ENCODE results near the gene PIP5K1C.

DNA sequence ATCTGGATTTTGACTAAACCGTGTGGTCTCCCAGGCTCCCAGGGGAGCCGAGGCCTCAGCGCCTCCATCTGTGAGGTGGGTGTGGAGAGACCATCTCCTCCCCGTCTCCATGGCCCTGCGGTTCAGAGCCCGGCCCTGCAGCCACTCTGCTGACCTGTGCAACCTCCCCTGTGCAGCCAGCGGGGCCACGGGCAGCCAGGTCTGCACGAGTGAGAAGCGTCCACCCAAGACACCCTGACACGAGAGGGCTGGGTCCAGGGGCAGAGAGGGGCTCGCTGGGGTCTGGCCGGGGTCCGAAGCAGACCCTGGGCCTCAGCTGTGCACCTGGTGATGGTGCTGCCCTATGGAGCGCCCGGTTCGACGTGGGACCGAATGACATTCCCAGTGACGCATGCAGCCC is 63.3 kb downstream of the PIP5K1C start:
- TF ChIP-seq, protein P1, sequence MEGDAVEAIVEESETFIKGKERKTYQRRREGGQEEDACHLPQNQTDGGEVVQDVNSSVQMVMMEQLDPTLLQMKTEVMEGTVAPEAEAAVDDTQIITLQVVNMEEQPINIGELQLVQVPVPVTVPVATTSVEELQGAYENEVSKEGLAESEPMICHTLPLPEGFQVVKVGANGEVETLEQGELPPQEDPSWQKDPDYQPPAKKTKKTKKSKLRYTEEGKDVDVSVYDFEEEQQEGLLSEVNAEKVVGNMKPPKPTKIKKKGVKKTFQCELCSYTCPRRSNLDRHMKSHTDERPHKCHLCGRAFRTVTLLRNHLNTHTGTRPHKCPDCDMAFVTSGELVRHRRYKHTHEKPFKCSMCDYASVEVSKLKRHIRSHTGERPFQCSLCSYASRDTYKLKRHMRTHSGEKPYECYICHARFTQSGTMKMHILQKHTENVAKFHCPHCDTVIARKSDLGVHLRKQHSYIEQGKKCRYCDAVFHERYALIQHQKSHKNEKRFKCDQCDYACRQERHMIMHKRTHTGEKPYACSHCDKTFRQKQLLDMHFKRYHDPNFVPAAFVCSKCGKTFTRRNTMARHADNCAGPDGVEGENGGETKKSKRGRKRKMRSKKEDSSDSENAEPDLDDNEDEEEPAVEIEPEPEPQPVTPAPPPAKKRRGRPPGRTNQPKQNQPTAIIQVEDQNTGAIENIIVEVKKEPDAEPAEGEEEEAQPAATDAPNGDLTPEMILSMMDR (IDR thresholded peaks at IDR 0.05; ENCODE audit: insufficient read depth, low read depth, low read length): no peak
- TF ChIP-seq EZH2 (IDR thresholded peaks at IDR 0.05; ENCODE audit: insufficient read depth, low read length): no peak

All from astrocyte (in vitro differentiated cells and primary cell).